ENCODE measurements around the gene MSX1.

Gene MSX1

GRCh38 chr4:4842476-4843441 lies 16.7 kb upstream of the MSX1 start:
- no peak for DNase-seq

DNA sequence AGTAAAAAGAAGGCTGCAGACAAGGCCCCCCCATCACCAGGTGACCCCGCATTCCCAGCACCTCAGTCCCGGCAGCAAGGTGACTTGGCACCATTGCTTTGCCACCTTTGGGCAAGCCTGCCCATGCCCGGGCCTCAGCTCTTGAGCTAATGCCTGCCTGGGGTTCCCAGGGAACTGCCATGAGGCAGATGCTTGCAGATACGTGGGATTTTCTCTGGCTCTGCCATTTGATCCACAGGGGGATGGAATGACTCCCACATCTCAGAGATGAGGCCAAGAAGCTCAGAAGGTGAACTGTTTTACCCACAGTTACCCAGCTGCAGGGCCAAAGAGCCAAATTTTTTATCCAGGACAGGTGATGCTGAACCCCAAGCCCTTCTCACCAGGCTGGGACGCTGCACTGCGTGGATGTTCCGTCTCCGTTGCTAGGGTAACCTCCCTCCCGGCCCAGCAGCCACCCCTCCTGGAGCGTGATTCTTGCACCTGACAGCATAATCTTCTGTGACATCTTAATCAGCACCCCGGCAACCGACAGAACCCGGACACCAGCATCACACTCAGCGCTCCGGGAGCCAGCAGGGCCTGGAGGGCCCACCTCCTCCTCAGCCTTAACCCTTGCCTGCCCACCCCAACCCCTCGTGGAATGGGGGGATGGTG lies 15.7 kb upstream of the MSX1 start:
- no peak for DNase-seq

GRCh38 chr4:4845027-4845426 lies 14.4 kb upstream of the MSX1 start:
- DNase-seq: no peak

GRCh38 chr4:4847011-4847410 lies 12.5 kb upstream of the MSX1 start:
- no peak for DNase-seq

DNA sequence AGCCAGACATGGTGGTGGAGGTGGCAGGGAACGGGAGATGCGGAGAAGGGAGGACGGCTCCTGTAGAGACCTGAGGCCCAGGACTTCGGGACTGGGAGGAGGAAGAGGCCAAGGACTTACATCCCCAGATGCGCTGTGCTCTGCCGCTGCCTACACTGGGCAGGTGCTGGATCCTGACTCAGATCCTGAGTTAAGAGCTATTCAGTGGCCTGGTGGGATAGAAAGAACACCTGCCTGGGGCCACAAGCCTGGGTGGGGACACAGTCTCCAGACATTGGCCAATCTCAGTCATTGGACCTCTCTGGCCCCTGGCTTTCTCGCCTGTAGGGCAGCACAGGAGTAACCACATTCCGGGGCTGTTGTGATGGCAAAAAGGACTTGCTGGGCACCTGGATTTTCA lies 10.9 kb upstream of the MSX1 start:
- no peak for DNase-seq

GRCh38 chr4:4849106-4849505 lies 10.4 kb upstream of the MSX1 start:
- no peak for DNase-seq

DNA sequence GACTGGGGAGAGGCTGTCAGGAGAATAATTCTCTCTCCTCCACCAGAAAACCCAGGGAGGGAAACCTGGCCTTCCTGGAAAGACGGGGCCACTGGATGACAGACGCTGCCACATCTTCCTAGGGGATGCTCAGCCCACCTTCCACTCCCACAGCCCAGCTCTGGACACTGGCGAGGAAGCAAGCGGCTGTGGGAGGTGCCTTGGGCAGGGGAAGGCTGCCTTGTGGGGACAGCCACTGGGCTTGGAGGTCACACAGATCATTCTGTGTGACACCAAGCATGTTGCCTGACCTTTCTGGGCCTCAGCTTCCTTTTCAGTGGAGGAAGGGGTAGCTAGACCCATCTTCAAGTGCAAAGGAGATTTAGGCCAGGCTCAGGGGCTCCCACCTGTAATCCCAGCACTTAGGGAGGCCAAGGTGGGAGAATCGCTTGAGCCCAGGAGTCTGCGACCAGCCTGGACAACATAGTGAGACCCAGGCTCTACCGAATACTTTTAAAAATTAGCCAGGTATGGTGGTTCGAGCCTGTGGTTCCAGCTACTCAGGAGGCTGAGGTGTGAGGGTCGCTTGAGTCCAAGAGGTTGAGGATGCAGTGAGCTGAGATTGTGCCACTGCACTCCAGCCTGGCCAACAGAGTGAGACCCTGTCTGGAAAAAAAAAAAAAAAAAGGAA lies 9.8 kb upstream of the MSX1 start:
- no peak for DNase-seq

- no peak for DNase-seq
These were observed 8.4 kb upstream of the MSX1 start for GRCh38 chr4:4851081-4851480.

DNA sequence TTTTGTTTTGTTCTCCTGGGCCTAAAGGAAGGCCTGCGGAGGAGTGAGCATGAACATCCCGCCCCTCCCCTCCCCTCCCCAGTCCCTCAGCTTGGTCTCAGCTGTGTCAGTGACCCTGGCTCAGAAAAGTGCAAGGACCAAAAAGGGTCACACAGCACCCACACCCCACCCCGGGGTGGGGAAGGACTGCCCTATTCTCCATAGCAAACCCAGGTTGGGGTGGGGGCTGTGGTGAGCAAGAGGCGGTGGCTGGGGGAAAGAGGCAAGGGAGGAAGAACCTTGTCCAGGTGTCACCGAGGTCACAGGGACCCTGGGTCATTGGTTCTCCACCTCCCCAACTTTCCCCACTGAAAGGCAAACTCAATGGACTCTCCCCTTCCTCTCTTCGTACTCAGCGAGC lies 7.6 kb upstream of the MSX1 start:
- DNase-seq: no peak

DNA sequence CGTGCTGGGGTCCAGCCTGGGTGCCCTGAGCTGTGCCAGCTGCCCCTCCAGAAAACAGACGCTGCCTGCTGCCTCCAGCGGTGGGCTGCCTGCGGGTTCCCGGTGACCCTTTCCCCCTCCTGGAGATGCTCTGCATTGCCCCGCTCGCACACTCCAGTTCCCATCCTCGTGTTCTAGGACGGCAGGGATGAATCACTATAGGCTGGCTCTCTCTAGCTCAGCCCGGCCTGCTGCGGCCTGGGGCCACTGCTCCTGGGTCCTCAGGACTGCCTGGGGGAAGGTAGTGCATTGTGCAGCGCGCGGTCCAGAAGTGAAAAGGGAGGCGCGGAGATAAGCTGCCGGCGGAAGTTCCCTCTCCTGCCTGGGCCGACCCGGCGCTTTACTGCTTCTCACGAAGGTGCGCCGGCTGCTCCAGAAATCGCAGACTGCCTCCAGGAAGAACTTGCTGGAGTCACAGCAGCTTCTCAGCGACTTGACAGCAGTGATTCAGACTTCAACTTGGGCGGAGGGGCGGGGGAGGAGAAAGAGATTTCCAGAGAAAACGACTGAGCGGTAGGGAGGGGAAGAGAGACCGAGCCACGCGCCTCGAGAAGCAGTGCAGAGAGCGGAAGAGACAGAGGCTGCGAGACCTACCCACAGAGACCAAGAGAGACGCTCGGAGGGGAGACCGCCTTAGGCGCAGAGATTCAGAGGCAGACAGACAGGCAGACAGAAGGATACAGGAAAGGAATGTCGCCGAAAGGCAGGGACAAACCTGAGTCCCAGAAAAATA lies 6.7 kb upstream of the MSX1 start:
- no peak for DNase-seq

- DNase-seq: no peak
These were observed 6.1 kb upstream of the MSX1 start for GRCh38 chr4:4853371-4853823.

DNA sequence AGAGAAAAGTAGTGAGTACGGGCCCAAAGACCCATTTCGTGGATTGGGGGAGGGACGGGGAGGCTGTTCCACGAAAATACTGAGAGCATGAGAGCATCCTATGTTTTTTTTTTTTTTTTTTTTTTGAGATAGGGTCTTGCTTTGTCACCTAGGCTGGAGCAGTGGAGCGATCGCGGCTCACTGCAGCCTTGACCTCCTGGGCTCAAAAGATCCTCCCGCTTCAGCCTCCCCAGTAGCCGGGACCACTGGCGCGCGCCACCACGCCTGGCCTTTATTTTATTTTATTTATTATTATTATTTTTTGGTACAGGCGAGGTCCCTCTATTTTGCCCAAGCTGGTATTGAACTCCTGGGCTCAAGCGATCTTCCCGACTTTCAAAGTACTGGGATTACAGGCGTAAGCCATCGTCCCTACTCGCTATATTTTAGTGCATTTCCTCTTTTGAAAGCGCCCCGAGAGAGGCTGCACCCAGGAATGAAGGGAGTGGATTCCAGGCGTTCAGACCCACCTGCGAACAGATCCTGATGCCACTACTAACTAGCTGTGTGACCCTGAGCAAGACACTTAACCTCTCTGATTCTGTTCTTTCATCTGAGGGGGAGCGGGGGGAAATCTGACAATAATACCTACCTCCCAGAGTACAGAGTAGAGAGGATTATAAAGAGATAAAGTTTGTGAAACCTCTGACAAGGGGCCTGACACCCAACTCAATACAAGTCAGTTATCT lies 5.4 kb upstream of the MSX1 start:
- DNase-seq: no peak

GRCh38 chr4:4854649-4855295 lies 4.7 kb upstream of the MSX1 start:
- no peak for DNase-seq

DNA sequence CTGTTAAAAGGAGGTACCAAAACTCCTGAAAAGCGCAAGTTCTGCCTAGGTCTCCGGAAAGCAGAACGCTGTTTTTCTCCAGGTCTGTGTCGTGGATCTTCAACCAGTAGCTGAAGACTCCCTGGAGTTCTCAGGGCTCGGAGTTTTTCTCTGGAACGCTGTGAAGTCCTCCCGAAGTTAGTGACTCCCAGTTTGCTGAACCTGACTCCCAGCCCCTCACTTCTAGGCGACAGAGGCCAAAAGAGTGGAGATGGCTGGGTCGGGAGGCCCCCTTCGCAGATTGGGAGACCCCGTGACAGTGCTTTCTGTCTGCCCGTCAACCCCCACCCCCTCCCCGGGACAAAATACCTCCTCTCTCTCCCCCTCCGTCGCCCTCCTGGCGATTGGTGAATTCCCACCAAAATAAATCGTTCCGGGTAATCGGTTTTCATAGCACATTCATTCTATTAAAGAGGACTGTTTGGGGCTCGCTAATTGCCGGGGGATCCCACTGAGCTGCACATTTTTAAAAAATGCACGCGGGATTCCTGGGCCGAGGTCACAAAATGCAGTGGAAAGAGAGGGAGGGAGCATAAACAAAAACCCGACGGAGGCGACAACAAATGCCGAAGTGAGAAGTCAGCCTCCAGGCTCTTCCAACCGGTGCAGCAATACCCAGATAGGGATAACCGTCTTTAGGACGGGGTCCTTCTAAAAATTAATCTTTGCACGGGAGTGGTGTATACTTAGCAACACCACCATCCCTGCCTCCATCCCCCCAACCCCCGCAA lies 4.0 kb upstream of the MSX1 start:
- no peak for DNase-seq

DNA sequence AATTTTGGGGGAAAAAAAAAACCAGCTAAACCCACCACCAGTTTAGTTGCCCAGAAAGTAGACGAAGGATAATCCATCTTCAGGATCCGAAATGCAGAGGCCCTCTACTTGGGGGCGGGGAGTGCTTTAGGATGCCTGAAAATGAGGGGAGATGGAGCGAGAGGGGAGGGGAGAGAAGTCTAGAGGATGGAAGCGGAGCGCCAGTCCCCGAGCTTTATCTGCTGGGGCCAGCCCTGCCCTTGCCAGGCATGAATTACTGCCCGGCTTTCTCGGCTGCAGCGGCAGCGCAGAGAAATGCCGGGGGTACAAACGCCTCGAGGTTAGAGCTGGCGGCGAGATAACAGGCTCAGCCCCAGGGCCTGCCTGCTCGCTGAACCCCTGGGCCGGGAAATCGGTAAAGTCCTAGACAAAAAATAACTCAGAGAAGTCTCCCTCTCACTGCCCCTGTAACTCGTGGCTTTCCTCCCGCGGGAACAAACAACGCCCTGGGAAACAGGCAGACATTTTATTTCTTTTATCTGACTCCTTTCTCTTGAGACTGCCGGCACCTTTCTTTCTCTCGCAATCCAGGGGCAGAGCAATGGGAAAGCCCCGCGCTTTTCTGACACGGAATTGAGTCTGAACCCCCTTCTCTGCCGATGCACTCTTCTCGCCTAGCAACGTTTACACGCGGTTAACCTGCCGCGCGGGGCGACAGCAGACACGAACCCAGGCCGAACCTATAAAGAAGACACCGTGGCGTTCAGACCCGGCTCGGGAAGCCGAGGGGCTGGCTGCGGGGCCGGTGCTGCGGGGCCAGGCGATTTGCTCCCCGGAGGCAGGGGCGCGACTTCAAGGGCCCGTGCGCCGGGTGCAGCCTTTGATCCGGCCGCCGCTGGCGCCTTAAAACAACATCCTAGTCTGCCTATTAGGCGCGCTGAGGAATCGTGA lies 3.1 kb upstream of the MSX1 start:
- no peak for DNase-seq

- no peak for DNase-seq
These were observed 2.3 kb upstream of the MSX1 start for GRCh38 chr4:4857001-4857808.

- no peak for DNase-seq
These were observed 1.5 kb upstream of the MSX1 start for GRCh38 chr4:4857809-4858508.
